Stimulated activated CD8-positive, alpha-beta memory T cell treated with anti-CD3 and anti-CD28 coated beads, Interleukin-7, amount 100 ng/mL, for 4 hours (primary cell): ENCODE data around the gene CHRFAM7A.
"Not testable (repeated sequence)": the region's sequence is repeated elsewhere in the genome, so short reads cannot be mapped to it uniquely, and the experiment has no call there.

Experiments used
- DNase-seq, 2 donors: peaks; one replicate each; pipeline ENCODE4 v3.0.0-alpha.2; 2020; ENCODE audit warnings: low read depth in 2 of 2

Gene CHRFAM7A

DNA sequence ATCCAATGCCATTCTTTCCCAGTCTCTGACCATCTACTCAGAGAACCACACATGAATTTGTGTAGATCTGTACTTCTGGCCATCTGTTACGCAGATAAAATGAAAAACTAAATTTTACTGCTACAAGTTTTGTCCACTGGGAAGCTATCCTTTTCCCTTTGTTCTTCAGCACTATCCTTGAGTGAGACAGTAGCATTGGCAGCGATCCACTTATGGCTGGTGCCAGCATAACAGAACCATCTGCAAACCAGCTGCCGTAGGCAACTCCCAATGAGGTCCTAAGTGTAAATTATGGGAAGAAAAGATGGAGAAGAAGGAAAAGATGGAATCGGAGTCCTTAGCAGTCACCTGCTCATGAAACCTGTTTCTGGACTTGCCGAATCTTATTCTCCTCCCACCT, 72.3 kb downstream of the CHRFAM7A start:
- DNase-seq = not testable (repeated sequence)

- not testable (repeated sequence) for DNase-seq
Measured at GRCh38 chr15:30315704-30316103, 77.6 kb downstream of the CHRFAM7A start.

- not testable (repeated sequence) for DNase-seq
Measured at GRCh38 chr15:30310575-30310974, 82.8 kb downstream of the CHRFAM7A start.
